Activated T-cell treated with anti-CD3 and anti-CD28 coated beads for 1 hour (primary cell): ENCODE data around the gene LRRC4C.

Source experiments
- DNase-seq: peaks from one replicate; pipeline ENCODE4 v3.0.0-alpha.2; 2020; ENCODE audit warnings: low read depth

The LRRC4C gene

DNA sequence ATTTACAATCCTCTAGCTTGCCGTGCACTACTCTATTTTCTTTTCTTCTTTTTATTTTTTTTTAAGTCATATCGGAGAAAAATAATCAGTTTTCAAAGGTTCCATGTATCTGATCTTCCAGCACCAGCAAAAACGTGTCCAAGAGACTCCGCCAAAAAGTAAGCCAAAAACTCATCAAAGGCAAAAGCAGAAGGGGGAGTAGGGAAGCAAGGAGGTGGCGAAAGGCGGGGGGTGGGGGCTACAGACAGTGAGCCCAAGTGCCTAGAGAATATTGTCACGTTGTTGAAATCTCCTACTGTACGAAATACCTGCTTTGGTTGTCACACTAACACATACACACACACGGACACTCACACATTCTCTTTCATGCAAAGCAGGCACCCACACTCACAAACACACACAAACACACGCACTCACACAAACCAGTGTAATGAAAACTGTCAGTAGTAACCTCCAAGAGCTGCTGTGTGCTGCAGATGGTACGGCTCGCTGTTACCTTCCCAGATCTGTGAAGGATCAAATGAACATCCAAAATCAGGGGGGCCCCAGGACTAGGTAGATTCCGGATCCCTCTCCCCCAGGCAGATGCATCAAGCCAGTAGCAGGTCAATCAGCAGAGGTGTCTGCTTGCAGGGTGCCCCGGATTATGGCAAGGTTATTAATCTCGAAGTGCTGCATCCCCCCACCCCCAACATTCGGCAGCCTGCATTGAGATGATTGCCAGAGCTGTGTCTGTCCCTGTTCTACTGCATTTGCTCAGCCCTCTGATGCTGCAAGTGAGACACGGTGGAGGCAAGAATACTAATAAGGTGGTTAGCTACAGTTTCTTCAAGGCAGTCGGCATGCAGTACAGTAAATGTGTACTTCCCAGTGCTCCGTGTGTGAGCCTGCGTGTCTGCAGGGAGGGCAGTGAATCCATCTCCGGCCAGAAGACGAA, at the start of gene LRRC4C:
LRRC4C (minus strand) TSS at position 188 of the 937 bp plus-strand sequence.
- no peak for DNase-seq

DNA sequence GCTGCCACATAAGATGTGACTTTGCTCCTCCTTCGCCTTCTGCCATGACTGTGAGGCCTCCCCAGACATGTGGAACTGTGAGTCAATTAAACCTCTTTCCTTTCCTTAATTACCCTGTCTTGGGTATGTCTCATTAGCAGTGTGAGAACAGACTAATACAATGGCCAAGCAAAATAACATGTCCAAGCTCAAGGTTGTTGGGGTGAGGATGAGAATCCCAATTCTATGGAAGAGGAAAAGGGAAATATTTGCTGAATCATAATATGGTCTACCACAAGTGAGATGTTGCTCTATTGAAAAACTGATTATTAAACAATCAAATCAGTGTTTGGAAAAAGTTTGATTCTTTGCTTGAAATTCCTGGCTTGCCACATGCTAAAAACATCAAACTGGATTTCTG, 48.7 kb upstream of the LRRC4C start:
- no peak for DNase-seq

DNA sequence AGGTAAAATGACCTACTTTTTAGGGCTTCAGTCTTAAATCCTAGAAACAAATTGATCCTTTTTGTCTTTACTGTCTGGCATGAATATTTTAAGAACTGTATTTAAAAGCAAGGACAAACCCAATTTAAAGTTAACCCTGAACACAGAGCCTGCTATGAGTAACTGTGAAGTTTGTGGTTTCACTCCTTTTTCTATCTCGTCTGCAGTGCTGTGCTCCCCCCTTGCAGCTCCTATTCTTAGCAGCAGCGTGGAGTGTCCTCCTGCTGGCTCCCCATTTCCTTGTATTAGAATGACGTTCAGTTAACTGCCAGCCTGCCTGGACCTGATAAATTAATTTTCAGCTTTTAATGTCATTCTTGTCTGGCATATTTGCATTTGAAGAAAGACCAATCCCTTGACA, 40.0 kb upstream of the LRRC4C start:
- DNase-seq: no peak

DNA sequence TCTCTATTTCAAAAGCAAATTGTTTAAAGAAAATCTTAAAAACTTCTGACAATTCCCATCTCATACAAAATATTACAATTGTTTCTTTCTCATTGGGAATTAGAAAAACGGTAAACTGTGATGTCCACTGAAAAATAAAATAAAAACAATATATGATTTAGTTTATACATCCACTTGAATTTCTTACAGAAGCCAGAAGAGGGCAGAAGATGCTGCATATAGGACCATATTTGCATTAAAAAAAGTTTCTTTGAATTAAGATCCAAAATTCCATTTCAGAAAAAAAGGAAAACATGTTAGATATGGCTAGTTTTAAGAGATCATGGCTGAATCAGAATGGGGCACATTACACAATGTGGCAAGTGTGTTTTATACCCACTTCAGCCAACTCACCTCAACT, 39.3 kb upstream of the LRRC4C start:
- no peak for DNase-seq

DNA sequence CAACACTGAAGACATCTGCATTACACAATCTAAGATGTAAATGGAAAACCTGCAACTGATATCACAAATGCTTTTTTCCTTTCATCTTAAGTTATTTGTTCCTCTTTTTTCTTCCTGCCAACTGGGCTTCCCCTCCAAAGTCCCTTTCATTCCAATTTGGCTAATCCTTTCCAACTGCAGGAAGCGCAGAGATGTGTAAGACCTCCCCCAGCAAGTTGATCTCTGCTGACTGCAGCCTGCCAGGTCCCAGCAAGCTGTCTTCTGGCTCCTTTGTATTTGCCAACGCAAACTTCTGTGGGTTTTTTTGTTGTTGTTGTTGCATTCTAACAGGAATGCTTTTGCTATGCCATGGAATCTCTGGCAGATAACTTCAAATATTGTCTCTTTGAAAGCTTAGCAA, 38.5 kb upstream of the LRRC4C start:
- DNase-seq: no peak

DNA sequence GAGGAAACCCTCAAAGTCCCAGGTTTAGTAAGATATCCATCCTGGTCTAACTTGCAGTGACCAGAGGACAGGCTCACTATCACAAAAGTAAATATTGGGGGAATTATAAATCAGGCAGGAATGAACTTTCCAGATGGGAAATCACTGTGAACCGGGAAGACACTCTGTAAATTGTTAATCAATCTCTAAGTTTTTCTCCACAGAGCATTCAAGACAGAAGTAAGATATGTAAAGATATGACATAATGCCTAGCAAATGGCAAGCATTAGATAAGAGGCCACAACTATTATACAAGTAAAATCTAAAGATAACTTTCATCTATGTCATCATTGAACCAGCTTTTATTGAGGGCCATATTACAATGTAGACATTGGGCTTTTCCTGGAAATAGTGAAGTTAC, 35.3 kb upstream of the LRRC4C start:
- DNase-seq: no peak

DNA sequence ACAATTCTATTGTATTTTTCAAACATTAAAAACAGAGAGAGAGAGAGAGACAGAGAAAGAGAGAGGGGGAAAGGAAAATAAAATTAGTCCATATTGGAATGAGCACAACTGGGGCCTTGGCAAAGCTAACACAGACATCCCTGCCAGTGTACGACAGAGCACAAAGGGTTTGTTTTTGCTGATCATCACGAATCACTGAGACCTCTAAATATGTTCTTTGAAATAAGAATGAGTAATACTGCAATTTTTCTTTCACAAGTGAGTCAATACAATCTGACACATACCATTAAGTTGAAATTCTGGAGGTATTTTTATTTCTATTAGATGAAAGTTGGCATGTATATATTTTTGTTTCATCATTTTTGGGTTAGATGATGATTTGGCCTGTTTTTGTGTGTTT, 27.0 kb upstream of the LRRC4C start:
- no peak for DNase-seq

DNA sequence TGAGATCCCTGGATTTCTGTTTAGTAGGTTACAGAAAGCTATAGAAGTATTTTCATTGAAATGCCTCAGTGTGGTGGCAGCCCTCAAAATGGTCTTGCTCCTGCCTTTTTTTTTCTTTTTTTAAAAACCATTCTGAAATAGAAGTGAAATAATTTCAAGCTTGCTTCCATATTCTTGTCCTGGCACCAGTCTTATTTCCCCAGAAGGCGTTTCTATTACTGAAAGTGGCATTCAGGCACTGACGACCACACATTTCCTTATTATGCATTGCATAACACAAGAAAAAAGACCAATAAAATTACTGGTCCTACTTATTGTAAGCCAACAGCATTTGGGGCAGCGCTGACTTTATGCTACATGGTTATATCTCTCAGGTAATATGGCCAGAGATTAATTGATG, 24.5 kb upstream of the LRRC4C start:
- no peak for DNase-seq

DNA sequence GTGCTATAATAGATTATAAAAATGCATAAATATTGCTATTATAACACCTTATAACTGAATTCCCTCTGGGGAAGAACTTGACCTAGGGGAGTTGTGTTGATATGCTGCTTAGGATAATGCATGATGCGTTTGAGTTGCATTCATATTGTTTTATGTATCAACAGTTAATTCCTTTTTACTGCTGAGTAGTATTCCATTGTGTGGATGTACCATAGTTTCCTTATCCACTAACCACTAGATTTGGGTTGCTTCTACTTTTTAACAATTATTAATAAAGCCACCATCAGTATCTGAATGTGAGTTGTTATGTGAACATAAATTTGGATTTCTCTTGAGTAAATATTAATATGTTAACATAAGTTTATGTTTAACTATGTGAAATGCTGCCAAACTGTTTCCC, 19.7 kb upstream of the LRRC4C start:
- DNase-seq: no peak

DNA sequence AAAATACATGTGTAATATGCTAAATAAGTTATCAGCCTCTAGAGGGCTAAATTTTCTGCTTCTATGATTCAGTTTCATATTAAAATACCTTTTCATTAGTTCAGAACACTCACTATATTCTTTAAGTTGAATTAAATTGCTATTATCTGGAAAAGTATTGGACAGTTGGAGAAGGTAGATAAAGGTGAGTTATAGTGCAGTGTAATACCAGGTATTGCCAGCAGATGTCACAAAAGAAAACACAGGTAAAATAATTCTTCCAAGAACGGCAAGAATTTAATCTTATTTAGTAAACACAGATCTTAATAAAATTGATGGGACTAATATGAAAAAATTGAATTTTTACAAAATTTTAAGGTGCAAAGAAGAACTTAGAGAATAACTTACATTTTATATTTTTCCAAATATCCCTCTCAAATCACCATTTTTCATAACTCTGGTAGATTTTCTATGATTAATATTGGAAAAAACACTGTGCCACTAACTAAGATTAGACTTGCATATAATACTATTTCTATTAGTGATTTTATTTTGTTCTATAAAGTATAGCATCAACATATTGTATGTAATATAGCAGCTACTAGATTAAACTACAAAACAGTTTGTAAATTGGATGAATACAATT, 1.7 kb upstream of the LRRC4C start:
- no peak for DNase-seq

DNA sequence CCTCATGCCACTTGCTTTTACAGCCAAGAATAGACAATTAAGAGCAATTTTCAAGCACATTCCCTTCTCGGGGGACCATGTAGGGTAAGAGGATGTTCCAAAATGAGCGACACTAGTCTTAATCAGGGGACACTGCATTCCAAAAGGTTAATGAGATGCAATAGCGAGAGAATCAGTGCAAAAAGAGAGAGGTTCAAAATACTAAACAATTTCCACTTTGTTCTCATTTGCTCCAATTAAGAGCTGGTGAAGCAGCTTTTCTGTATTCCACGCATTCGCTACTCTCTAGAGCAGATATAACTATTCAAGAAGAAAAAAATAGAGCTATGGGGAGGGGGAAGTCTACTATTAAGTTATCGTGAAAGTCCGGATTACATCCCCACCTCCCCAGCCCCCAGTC, 811 bp downstream of the LRRC4C start:
- DNase-seq: no peak

DNA sequence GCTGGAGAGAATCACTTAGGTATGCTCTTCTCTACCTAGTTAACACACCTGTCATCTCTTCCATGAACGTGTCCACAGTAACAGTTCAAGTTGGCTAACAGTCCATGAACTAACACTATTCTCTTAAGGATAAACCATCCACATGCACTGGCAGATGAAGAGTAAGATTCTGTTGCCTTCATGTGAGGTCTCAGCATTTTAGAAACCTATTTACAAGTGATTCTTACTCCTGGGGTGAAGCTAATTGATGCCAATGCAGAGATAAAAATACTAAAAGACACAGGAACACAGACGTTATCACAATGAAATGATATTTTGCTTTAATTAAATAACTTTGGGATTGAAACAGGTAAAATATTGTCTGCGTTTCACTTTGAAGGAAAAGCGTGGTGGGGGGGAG, 1.3 kb downstream of the LRRC4C start:
- no peak for DNase-seq

DNA sequence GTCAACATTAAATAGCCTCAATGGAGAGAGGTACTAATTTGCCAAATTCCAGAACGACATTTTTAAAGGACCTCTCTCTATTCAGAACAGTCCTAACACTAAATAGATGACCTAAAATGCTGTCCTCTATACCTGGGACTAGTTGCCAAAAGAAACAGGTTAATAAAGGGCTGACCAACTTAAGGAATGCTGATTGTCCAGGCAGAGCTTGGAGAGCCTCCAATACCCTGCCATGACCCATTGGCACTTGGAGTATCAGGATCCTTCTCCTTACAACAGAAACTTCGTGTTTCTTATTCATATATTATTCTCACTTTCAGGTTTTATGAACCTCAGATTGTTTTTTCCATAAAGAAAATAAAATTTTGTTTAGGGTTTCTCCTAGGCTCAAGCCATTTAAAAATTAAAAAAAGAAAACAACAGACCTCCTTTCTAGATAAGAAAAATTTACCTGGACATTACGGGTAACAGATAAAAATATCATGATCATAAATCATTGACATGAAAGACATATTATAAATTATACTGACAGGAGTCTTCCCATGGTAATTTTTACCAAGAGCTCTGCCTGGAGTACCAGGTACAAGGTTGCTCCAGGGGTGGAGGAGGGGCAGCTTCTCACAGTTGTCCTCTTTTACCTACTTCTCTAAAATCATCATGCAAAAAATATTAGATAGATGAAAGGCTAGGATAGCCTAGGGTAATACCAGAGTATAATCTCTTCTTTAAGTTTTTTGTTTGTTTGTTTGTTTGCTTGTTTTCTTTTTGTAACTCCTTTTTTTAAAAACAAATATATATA, 2.0 kb downstream of the LRRC4C start:
- no peak for DNase-seq

DNA sequence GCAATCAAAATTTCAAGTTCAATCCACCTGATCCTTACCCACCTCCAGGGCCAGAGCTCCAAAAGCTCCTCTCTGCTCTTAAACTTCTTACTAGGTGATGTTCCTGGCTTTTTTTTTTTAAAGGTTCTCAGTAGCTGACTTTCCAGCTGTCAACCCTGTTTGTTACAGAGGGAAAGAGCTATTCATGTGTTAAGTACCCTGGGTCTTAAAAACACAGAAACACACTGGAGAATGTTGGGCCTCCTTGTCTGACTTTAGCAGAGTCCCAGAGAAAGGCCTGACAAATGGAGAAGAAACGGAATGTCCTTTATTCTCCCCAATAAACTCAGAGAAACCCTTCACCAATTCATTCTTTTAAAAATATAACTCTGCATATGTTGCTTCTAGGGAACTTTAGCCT, 3.2 kb downstream of the LRRC4C start:
- DNase-seq: no peak

DNA sequence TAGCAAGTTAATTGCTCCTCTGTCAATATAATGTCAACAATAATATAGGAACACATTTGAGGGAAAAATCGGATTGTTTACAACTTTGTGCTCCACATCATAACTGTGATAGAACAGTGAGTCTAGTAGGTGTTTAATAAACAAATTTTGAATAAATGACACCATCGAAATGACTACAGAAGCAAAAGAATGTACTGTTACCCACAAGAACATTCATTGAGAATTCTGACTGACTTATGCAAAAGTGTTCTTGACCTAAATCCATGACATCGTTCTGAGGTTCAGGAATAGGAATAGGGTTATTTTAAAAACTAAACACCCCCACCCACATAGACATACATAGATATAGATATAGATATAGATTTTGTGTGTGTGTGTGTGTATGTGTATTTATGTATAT, 8.4 kb downstream of the LRRC4C start:
- DNase-seq: no peak

DNA sequence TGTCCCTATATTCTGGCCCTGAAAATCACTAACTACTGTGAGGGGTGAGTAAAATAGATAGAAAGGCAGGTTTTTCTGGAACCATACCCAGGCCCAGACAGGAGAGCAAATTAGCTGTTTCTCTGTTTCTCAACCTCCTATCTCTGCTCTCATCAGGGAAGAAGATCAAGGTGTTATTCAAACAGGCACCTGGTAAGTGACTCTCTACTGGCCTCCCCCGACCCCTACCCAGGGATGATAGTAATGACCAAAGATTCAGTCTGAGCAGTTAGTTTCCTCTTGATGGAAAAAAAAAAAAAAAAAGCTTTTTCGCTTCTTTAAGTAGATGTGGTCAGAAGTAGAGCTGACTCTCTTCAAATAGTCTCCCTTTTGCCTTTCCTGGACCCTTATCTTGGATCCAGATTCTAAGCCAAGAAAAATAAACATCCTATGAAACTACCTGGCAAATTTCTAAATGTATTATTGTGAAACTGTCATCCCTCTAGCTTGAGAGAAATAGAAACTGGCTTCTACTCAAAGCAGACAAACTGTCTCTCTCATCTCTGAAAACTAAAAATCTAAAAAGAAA, 9.9 kb downstream of the LRRC4C start:
- DNase-seq: no peak

DNA sequence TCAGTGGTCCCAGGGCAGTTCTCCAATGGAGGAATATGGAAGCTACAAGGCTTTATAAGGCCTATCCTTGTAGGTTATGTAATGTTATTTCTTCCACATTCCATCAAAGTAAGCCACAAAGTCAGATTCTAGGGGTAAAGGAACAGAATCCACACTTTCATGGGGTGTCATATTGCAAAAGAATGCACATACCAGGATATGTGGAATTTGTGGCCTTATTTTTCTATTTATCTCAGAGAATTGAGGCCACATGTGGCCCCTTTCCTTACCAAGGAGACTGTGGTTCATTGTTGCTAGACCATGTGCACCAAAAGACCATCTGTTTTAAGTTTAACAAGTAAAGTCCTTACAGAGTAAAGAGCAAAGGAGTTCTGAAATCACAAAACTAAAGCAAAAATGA, 12.9 kb downstream of the LRRC4C start:
- DNase-seq: no peak

DNA sequence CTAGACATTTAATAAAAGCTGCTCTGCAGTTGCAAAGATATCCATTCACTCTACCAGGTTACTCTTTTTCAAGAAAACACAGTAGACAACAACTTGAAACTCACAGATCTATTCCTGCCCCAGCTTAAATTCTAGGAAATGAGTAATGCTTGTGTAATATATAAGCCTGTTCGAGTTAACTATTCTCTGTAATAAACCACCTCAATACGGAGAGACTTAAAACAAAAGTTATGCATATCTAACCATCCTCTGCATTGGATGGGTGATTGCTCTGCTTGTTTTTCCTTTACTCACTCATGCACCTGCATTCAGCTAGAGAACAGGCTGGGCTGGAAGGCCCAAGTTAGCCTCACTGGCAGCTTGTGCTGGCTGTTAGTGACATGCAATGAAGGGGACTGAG, 13.3 kb downstream of the LRRC4C start:
- no peak for DNase-seq

DNA sequence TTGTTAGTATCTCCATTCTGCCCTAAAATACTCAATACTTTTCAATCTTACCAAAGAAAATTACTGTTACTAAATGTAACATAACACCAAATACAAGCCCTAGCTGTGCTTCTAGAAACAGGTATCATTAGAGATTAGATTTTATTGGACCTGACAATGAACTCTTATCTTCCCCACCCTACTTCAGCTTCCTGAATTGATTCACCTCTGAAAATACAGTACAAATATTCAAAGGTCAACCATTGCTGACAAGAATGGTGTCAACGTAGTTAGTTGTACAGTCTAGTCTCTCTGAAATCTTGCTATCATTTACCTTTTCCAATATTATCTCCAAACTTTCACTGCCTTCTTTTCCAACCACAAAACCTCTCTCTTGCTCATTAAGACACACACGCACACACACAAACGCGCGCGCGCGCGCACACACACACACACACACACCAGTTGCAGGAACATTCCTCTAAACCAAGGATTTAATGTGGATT, 22.4 kb downstream of the LRRC4C start:
- DNase-seq: no peak

DNA sequence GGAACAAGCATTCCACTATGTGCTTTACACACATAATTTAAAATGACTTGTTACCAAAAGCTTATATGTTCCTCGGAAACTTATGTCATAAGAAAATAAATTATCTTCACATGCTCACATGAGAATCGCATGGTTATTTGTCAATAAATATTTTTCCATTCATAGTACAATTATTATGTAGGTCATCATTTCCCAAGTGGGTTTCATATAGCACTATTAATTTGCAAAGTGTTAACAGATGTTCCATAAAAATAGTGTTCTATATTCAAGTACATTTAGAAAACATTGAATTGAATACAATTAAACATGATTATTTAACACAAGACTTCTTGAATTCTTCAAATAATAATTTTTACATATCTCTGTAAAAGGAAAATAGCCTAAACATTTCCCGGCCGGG, 23.9 kb downstream of the LRRC4C start:
- DNase-seq: no peak

DNA sequence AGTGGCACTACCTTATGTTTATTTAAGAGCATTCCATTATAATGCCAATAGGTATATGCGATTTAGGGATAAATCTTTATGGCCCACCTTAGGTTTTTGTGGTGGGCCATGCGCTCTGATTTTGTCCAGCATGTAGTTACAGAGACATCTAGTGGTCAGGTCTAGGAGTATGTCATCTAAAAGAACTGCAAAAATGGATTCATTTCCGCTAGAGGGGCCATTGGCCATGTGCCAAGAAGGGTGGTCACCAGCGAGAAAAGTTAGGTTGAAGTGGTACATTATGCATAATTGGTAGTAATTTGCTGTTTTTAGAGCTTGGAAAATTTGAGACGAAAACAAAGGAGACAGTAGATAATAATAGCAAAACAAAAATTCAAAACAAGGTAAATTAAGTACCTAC, 27.7 kb downstream of the LRRC4C start:
- DNase-seq: no peak

DNA sequence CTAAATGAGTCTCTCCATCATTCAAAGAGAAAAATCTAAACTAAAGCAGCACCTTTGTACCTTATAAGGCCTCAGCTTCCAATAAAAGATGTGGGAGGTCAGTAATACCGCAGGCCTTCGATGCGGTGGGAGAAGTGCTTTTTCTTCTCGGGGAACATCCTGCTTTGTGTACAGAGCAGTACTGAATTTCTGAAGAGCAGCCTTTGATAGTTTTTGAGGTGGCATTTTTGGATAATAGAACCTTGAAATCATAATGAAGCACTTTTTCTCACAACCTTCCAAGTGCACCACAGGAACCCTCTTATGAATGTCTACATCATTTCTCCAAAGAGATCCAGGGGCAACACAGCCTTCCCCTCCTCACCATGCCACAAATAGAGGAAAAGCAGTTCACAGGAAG, 39.6 kb downstream of the LRRC4C start:
- DNase-seq: no peak
